ENCODE data around the gene NCKAP5. TPM values are rescaled to one million over a fixed set of nuclear protein-coding genes. Genes with fewer than 3 reads are reported as not detected.

Gene NCKAP5
- total RNA-seq, 1 experiment from 2014 or later, result 8.5 TPM

DNA sequence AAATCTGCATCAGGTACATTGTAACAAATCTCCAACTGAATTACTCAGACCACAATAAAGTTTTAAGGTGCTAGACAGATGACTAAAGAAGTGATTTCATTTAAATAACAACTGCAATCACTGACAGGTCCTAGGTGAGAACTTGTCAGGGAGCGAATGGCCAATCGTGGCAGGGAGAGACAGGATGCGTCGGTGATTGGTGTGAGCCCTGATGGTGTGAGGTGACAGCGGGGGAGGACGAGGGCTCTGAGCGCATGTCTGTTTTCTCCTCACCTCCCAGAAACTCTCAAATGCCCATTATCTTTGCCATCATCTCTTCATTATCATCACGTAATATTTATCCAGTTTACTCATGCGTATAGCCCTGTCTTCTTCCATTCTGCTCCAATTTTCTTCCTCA, 690.3 kb downstream of the NCKAP5 start:
- in situ Hi-C loops (cut with HindIII; ENCODE audit: low pct_unique_long_range_greater_than_20kb, low sequenced_read_pairs), result no loop called here
- DNase-seq (ENCODE audit: low read depth, low spot score), result no peak

DNA sequence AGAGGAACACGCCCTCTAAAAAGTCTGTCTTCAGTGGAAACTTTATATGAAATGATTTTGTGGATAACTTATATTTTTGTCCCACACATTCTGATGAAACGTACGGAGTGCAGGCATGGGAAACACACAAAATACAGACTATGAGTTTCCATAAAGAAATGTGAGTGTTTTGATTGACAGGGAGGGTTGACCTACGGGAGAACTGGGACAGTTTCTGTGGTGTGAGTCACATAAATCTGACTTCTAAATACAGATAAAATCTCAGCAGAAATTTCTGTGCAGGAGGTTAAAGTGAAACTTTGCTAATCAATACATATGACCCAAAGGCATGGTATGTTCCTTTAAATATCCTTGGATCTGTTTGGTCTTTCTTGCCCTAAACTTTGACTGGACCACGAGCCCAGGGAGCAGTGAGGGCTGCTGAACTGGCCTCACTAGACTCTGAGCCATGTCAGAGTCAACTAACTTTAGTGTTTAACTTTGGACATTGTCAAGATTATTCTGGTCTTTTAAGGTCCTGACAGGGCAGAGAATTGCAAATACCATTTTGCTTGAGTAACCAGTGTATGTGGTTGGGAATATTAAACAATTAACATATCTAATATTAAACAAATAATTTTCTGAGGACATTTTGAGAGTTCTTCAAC, 691.4 kb downstream of the NCKAP5 start:
- in situ Hi-C loops (cut with HindIII; ENCODE audit: low pct_unique_long_range_greater_than_20kb, low sequenced_read_pairs), result no loop called here
- DNase-seq (ENCODE audit: low read depth, low spot score), result no peak

DNA sequence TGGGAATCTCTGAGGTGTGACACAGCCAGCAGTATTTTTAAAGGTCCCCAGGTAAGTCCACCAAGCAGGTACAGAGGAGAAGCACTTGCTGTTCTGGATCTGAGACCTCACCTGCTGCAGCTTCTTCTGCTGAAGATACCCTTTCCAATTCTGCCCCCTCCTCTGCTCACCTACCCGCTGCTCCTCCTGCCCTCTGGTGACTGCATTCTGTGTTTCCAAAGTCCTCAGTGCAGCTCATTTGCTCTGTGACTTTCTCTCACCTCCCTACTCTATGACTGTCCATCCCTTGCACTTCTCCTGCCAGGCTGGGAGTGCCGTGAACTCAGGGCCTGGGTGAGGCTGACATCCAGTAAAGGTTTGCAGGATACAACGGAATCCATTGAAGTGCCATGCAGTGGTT, 693.1 kb downstream of the NCKAP5 start:
- in situ Hi-C loops (cut with HindIII; ENCODE audit: low pct_unique_long_range_greater_than_20kb, low sequenced_read_pairs), result no loop called here
- no peak for DNase-seq (ENCODE audit: low read depth, low spot score)

DNA sequence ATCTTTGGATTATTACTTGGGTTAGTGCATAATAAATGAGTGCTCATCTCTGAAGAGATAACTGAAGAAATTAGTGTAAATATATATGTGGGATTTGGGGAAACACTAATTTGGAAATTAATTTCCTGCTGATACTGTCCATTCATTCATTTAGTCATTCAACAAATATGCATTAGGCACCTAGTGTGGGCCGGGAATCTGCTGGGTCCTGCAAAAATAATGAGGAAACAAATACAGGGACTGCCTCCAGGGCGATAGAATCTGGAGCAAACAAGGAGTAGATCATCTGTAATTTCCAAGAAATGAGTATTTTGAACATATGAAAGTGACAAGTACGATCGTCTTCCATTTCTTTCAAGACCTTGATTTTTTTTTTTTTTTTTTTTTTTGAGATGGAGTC, 694.5 kb downstream of the NCKAP5 start:
- no peak for DNase-seq (ENCODE audit: low read depth, low spot score)
- in situ Hi-C loops (cut with HindIII; ENCODE audit: low pct_unique_long_range_greater_than_20kb, low sequenced_read_pairs), result no loop called here

DNA sequence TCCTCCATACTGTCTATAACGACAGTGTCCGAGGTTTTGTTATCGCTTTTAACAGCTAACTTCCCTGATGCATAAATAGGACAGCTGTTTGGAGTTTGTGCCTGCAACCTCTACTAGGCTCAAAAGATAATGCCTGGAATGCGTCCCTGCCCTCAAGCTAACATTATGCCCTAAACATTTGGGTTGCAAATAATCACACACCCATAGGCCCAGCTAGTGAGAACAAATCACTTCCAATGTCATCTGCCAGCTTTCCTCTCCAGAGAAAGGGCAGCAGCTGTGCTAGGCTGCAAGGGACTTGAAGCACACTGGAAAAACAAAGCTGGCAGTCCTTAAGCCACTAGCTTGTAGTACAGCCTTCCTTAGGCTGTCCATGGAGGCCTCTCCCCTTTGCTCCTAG, 696.4 kb downstream of the NCKAP5 start:
- in situ Hi-C loops (cut with HindIII; ENCODE audit: low pct_unique_long_range_greater_than_20kb, low sequenced_read_pairs), result no loop called here
- DNase-seq (ENCODE audit: low read depth, low spot score), result no peak

DNA sequence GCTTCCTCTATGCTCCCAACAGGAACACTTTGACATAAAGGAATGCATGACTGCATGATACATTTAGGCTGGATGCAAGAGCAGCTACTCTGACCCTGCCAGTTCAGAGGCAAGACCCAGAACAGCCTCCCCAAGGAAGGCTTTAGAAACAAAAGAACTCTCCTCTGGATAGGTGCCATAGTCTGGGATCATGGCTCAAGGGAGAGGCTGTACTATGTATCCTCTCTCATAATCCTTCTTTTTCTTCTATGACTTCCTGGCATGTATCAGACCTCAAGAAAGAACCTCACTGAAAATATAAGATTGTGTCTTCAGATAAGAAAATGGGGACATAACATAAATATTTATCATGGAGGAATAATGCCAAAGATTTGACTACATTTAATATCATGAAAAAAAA, 704.3 kb downstream of the NCKAP5 start:
- in situ Hi-C loops (cut with HindIII; ENCODE audit: low pct_unique_long_range_greater_than_20kb, low sequenced_read_pairs), result no loop called here
- DNase-seq (ENCODE audit: low read depth, low spot score), result no peak

DNA sequence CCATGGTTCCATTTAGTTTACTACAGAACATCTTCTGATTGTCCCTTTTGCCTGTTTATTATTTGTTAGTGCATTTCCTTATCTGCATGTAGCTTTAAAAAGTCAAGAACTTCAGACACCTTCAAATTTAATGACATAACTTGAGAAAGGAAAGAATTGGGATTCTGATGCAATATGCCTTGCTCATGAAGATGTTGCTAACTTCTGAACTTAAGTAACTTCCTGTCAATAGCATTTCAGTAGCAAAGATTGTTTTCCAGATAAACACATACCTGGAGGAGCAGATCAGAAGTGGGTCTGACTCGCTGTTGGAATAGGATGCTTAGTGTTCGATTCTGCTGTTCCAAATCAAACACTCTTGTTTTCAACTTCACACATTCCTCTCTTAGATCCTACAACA, 708.0 kb downstream of the NCKAP5 start:
- no peak for DNase-seq (ENCODE audit: low read depth, low spot score)
- in situ Hi-C loops (cut with HindIII; ENCODE audit: low pct_unique_long_range_greater_than_20kb, low sequenced_read_pairs), result no loop called here

DNA sequence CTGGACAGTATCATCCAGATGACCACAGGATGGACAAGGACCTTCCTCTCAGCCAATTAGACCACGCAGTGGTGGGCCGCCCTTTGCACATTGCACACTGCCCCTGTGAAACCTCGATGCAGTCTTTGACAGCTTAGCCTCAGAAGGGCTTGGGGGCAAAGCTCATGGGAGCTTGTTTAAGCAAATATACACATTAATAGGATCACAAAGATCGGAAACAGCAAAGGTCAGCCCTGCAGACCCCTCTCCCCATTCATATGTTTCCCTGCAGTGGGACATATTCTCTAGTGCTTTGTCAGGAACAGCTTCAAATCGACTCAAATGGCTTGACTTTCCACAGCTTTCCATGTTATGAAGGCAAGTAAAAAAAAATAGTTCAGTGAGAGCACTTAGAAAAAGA, 708.7 kb downstream of the NCKAP5 start:
- DNase-seq (ENCODE audit: low read depth, low spot score), result no peak
- in situ Hi-C loops (cut with HindIII; ENCODE audit: low pct_unique_long_range_greater_than_20kb, low sequenced_read_pairs), result no loop called here

DNA sequence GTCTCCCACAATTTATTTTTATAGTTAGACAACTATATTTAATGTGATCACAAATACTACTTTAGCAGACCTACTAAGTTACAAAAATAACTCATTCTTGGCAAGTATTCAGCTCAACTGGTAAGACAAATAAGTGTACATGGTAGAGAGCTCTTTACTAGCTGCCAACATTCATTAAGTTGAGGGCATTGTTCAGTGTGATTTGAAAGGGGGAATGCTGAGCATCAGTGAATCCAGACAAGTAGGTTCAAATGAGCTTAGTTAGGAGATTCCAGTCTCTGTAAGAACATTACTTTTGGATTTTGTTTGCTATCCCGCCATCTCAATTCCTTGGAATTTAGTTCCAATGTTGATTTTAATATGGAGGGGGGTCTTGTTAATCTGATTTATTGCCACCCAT, 710.9 kb downstream of the NCKAP5 start:
- DNase-seq (ENCODE audit: low read depth, low spot score), result no peak
- in situ Hi-C loops (cut with HindIII; ENCODE audit: low pct_unique_long_range_greater_than_20kb, low sequenced_read_pairs), result no loop called here

DNA sequence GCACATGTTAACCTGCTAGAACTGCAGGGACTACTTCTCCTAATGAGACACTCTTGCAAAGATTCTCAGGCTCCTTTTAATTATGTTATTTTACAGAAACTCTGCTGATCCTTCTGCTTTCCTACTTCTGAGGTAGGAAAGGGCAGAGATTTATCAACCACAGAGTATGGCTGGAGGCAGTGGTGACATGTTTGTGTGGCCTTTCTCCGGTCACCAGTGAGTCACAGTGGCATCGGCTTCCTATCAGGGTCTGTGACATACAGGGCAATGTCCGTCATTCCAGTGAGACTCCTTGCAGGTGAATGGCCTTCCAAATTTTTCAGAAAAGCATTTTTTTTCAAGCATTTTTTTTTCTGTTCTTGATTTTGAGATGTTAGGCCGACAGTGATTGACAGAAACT, 717.6 kb downstream of the NCKAP5 start:
- in situ Hi-C loops (cut with HindIII; ENCODE audit: low pct_unique_long_range_greater_than_20kb, low sequenced_read_pairs), result no loop called here
- no peak for DNase-seq (ENCODE audit: low read depth, low spot score)

DNA sequence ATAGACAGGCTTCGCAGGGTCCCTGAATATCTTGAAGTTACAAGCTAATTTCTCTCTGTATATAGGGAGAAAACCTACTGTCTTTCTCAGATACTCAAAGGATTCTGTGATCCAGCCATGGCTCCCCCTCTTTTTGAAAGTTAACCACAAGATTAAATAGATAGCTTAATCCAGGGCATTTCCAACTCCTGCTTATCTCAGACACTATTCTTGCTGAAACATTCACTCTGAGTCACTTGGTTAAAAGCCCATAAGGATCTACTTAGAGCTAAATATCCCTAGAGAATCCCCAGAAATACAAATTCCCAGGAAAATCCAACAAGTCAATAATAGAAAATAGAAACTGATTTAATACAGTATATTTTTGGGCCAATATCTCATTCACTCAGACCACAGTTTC, 719.1 kb downstream of the NCKAP5 start:
- in situ Hi-C loops (cut with HindIII; ENCODE audit: low pct_unique_long_range_greater_than_20kb, low sequenced_read_pairs), result loop anchor here (25.0 kb wide), 1 partner anchor 162 kb away; no protein-coding TSS in a partner anchor
- DNase-seq (ENCODE audit: low read depth, low spot score), result no peak

DNA sequence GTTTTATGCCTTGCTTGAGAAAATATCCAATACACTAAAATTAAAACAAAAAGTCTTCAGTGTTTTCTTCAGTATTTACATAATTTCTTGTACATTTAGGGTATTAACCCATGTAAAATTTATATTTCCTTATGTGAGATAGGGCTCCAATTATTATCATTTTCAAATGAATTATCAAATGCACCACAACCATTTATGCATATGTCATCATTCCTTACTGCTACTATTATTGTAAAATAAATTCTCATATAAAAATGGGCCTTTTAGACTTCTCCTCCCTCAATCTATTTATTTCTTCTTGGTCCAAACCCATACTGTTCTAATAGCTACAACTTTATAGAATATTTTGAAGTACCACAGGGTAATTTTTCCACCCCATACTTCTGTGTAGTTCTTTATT, 722.9 kb downstream of the NCKAP5 start:
- in situ Hi-C loops (cut with HindIII; ENCODE audit: low pct_unique_long_range_greater_than_20kb, low sequenced_read_pairs), result loop anchor here (25.0 kb wide), 1 partner anchor 158 kb away; no protein-coding TSS in a partner anchor
- DNase-seq (ENCODE audit: low read depth, low spot score), result no peak

DNA sequence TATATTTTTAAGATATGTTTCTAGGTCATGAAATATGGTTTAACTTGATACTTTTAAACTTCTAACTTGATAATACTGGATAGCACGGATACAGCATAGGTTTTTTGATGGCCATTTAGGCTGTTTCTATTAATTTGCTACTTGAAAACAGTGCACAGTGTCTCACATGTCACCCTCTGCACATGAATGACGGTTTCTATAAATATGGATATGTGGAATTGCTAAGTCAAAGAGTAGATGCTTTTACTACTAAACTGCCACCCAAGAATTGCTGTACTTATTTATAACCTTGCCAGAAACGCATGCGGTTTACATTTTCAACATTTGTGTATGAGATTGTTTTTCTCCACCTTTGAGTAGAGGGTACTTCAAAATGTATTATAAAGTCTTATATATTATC, 723.7 kb downstream of the NCKAP5 start:
- DNase-seq (ENCODE audit: low read depth, low spot score), result no peak
- in situ Hi-C loops (cut with HindIII; ENCODE audit: low pct_unique_long_range_greater_than_20kb, low sequenced_read_pairs), result loop anchor here (25.0 kb wide), 1 partner anchor 157 kb away; no protein-coding TSS in a partner anchor

DNA sequence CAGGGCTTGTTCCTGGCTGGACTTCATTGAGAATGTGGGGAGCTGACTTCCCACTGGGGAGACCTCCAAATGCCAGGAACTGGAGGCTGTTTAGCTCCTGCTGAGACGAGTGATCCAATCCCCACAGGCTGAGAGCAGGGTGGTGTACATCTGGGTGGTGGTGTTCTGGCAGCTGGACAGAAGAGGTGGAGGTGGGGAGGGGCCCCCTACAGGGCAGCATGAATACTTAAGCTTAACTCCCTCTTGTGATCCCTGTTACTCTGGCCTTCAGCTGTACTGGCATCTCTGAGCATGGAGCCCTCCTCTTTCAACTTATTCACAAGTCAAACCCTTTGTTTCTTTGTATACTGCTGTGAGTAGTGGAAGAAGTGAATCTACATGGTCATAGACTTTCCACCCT, 730.5 kb downstream of the NCKAP5 start:
- in situ Hi-C loops (cut with HindIII; ENCODE audit: low pct_unique_long_range_greater_than_20kb, low sequenced_read_pairs), result loop anchor here (25.0 kb wide), 1 partner anchor 150 kb away; no protein-coding TSS in a partner anchor
- DNase-seq (ENCODE audit: low read depth, low spot score), result no peak

DNA sequence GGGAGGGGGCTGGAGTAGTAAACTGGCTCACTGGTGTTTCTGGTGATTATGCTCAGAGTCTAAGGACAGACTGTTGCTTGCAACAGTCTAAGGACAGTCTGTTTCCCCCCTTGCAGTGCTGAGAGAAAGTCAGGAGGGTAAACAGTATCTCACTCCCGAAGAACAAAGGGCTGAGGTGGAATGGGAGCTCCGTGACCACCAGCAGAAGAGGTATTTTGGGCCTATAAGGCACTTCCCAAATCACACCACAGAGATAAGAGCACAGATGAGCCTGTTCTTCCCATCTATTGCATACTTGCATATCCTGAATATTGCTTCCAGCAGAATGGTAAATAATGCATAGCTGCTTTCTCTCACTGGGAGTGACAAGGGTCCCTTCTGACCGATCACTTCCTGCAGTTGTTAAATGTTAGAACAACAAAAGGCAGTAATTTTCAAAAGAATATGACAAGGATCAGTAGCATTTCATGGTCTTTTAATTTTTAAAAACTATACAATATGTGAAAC, 737.9 kb downstream of the NCKAP5 start:
- DNase-seq (ENCODE audit: low read depth, low spot score), result no peak
- in situ Hi-C loops (cut with HindIII; ENCODE audit: low pct_unique_long_range_greater_than_20kb, low sequenced_read_pairs), result loop anchor here (25.0 kb wide), 1 partner anchor 143 kb away; no protein-coding TSS in a partner anchor

DNA sequence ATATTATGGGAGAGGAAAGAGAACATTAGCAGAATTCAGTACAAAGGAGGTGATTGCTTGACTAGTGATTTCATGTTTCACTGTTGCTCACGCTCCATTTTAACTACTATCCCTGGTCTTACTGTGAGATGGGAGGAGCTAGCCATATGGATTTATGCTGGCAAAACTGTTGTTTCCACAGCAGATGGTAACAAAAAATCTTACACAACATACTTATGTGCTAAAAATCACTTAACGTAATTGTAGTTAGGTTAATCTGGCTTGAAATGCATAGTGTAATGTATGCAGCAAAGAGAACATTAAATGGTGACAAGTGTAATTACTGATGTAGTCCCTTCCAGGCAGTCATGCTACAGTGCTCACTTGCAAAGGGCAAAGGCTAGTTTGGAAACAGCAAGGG, 742.7 kb downstream of the NCKAP5 start:
- DNase-seq (ENCODE audit: low read depth, low spot score), result peak; percentile 20
- in situ Hi-C loops (cut with HindIII; ENCODE audit: low pct_unique_long_range_greater_than_20kb, low sequenced_read_pairs), result loop anchor here (25.0 kb wide), 1 partner anchor 138 kb away; no protein-coding TSS in a partner anchor

DNA sequence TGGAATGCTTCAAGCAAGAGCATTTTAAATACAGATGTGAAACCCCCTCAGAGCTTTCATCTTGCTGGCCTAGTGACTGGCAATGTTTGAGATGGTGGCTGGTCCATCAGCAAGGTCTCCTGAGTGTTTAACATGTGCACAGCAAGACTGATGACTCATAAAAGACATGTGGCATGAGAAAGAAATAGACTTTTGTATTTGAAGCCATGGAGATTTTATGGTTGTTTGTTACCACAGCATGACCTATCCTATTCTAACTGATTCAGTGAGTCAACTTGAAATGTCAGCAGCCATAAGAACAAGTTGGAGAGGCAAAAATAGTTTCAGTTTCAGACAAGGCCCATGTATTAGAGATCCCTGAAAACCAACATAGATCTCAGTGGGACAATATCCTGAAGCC, 743.5 kb downstream of the NCKAP5 start:
- peak; percentile 92 for DNase-seq (ENCODE audit: low read depth, low spot score)

DNA sequence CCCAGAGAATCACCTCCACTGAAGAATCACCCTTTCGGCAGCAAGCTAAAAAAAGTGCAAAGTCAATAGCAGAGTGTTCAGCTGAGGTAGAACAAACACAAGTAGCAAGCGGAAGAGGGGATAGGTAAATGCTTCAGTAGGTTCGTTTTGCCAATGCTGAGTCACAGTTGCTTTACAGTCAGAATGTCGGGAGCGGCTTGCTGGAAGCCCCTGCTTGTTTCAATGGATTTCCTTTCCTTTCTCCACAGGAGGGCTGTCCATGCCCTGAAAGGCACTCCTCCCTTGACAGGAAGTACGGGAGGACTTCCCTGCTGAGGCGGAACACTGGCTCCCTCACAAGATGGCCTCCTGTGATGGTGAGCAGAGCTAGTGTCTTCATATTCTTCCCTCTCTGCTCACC, 752.0 kb downstream of the NCKAP5 start:
- in situ Hi-C loops (cut with HindIII; ENCODE audit: low pct_unique_long_range_greater_than_20kb, low sequenced_read_pairs), result no loop called here
- no peak for DNase-seq (ENCODE audit: low read depth, low spot score)

More for the DNA sequence above, 743.5 kb downstream of the NCKAP5 start:
- in situ Hi-C loops (cut with HindIII; ENCODE audit: low pct_unique_long_range_greater_than_20kb, low sequenced_read_pairs), result loop anchor here (25.0 kb wide), 1 partner anchor 137 kb away; no protein-coding TSS in a partner anchor

DNA sequence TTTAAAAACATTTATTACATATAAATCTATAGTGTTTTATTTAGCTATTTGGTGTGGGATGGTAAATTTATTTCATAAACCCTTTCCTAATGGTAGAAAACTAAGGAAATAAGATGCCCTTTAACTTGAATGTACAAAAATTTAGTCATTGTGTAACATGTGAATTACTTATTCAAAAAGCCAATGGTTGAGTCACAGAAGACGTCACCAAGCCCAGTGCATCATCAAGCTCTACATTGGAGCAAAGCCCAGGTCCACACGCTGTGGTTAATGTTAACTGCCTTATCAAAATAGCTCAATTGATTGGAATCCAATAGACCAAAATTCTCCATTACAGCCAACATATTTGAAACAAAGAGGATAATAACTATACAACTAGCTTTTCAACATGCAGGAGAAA, 752.7 kb downstream of the NCKAP5 start:
- peak; percentile 83 for DNase-seq (ENCODE audit: low read depth, low spot score)
- in situ Hi-C loops (cut with HindIII; ENCODE audit: low pct_unique_long_range_greater_than_20kb, low sequenced_read_pairs), result no loop called here
